Suprapubic skin (tissue), 4 donors: ENCODE results near the gene KHDC4.

ENCODE experiments used
- EP300 ChIP-seq: sonication (generic); formaldehyde crosslinking; IDR thresholded peaks from one replicate; pipeline ENCODE4 v1.6.1; 2017; ENCODE audit warnings: antibody characterized with exemption
- POLR2A ChIP-seq, 2 donors: fragments of 450-650 bp; IDR thresholded peaks; one replicate each; pipeline ENCODE4 v1.6.1; 2017; ENCODE audit warnings: antibody characterized with exemption in 2 of 2, mild to moderate bottlenecking in 2 of 2, moderate library complexity in 2 of 2
- POLR2AphosphoS5 ChIP-seq, 3 donors: sonication (generic); formaldehyde crosslinking; IDR thresholded peaks; one replicate each; pipeline ENCODE4 v1.6.1; 2017; ENCODE audit warnings: antibody characterized with exemption in 3 of 3
- TF ChIP-seq, protein P1 (sequence below), 2 donors: fragments of 200-600 bp in 1 of 2; fragments of 450-650 bp in 1 of 2; sonication (generic) in 1 of 2; IDR thresholded peaks; one replicate each; pipeline ENCODE4 v1.5.1; 2016 to 2019; ENCODE audit warnings: antibody characterized with exemption in 2 of 2, mild to moderate bottlenecking in 1 of 2, moderate library complexity in 1 of 2

DNA sequence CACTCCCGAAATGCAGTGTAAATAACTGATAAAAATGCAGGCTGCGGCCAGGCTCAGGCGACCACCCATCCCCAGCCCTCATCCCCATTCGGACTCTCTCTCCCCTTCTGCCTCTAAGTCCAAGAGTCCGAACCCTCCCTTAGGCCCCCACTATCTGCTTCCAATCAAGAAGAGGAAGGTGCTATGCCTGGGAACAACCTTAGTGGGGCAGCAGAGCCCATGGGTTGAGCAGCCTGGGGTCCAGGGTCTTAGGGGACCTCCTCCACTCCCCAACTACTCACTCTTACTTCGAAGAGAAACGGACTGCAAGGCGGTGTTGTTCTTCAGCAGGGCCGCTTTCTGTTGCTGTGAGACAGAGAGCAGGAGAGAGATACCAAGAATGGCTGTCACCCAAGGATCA lies 31.9 kb upstream of the KHDC4 start:
- TF ChIP-seq, protein P1, sequence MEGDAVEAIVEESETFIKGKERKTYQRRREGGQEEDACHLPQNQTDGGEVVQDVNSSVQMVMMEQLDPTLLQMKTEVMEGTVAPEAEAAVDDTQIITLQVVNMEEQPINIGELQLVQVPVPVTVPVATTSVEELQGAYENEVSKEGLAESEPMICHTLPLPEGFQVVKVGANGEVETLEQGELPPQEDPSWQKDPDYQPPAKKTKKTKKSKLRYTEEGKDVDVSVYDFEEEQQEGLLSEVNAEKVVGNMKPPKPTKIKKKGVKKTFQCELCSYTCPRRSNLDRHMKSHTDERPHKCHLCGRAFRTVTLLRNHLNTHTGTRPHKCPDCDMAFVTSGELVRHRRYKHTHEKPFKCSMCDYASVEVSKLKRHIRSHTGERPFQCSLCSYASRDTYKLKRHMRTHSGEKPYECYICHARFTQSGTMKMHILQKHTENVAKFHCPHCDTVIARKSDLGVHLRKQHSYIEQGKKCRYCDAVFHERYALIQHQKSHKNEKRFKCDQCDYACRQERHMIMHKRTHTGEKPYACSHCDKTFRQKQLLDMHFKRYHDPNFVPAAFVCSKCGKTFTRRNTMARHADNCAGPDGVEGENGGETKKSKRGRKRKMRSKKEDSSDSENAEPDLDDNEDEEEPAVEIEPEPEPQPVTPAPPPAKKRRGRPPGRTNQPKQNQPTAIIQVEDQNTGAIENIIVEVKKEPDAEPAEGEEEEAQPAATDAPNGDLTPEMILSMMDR (IDR thresholded peaks at IDR 0.05): no peak
- no peak for TF ChIP-seq POLR2A (IDR thresholded peaks at IDR 0.05)
- no peak for TF ChIP-seq EP300
- no peak for TF ChIP-seq POLR2AphosphoS5 (IDR thresholded peaks at IDR 0.05)
